ENCODE data around the gene SLC22A16. TPM values are rescaled to one million over a fixed set of nuclear protein-coding genes. Genes with fewer than 3 reads are reported as not detected.
A peak's percentile ranks its signal among the peaks of the same experiment; 100 is the strongest.

The SLC22A16 gene
- total and polyA plus RNA-seq, 4 donors: 0.37 to 3.2 (median 0.99) TPM

DNA sequence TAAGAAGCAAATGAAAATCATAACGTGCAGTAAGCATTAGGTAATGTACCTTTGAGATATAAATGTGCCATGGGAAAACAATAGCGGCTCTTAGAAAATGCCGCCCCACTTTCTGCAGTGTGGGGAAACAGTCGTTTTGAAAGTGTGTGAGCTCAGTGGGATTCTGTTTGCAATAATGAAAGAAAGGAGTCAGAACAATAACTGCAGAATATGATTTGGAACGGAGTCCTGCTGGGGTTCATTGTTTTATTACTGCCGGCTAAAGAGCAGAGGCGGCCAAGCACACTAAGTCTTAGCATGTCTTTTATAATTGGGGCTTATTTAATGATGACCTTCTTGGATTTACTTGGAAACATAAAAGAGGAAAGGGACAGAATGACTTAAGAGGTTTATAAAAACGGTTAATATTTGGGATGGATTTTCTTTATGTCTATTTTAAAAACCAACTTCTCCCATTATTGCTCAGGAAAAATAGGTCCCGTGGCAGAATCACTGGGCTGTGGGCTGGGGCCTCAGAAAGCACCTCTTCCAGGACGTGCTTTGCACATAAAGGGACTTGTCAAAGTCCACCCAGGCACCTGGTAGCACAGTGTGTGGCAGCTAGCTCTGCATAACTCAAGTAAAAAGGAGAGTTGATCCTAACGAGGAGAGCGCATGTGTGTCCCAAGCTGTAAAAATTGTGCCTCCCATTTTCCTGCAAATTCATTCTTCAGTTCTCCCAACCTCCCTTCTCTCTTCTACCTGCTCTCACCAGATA, 44.0 kb upstream of the SLC22A16 start:
- Histone ChIP-seq H3K36me3 (ENCODE audit: control insufficient read depth in 4 of 4, insufficient read depth in 4 of 4, low read length in 4 of 4) (no peaks in the 10 kb centered on the region), H3K9me3 (ENCODE audit: control insufficient read depth in 4 of 4, insufficient read depth in 3 of 4, low read length in 3 of 4) (no peaks in the 10 kb centered on the region), H3K4me1 (ENCODE audit: control insufficient read depth in 5 of 5, insufficient read depth in 5 of 5, low read length in 5 of 5) (peaks cover 0 to 12% (median 0%) of the 10 kb centered on the region in 5 donors), H3K4me3 (no peak overlapping the region), H3K27me3 (ENCODE audit: control insufficient read depth in 3 of 3, insufficient read depth in 3 of 3, low read length in 2 of 3) (no peaks in the 10 kb centered on the region), H3K27ac (ENCODE audit: low read depth in 1 of 2, low read length in 1 of 2) (no peak overlapping the region), H3K9ac (ENCODE audit: insufficient read depth in 1 of 2, low read length in 2 of 2) (no peak overlapping the region)
- TF ChIP-seq, protein P1, sequence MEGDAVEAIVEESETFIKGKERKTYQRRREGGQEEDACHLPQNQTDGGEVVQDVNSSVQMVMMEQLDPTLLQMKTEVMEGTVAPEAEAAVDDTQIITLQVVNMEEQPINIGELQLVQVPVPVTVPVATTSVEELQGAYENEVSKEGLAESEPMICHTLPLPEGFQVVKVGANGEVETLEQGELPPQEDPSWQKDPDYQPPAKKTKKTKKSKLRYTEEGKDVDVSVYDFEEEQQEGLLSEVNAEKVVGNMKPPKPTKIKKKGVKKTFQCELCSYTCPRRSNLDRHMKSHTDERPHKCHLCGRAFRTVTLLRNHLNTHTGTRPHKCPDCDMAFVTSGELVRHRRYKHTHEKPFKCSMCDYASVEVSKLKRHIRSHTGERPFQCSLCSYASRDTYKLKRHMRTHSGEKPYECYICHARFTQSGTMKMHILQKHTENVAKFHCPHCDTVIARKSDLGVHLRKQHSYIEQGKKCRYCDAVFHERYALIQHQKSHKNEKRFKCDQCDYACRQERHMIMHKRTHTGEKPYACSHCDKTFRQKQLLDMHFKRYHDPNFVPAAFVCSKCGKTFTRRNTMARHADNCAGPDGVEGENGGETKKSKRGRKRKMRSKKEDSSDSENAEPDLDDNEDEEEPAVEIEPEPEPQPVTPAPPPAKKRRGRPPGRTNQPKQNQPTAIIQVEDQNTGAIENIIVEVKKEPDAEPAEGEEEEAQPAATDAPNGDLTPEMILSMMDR (IDR thresholded peaks at IDR 0.05; ENCODE audit: control extremely low read depth, extremely low read depth): no peak
- ATAC-seq (ENCODE audit: insufficient read depth, low FRiP score) (no peak), DNase-seq (no peak)
- 82 to 87% methylated on average over 12 of the region's 12 CpGs for WGBS, 2 donors

DNA sequence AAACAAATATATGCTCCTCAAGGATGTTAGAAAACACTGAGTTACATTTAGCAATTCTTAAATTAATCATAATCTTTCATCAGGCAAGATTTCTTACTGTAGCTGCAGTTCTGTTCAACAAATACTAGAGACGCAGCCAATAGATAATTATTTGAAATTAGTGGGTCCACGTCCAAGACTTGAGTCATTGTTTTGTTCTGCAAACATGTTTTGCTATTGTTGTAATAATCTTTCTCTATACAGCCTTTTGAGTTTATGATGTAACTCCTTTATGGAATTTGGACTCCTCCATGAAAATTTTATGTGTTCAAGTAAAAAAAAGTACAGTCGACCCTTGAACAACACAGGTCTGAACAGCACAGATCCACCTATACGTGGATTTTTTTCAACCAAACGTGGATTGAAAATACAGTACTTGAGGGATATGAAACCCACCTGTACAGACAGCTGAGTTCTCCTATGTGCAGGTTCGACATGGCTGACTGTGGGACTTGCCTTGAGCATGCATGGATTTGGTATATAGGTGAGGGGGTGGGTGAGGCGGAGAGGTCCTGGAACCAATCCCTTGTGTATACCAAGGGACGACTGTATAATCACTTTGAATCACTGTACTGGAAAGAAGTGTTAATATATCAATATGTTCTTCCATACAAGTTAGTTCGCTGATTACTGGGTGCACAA, 41.3 kb upstream of the SLC22A16 start:
- ATAC-seq (ENCODE audit: insufficient read depth, low FRiP score) (no peak), DNase-seq (peak in 2 of 3 donors; percentile 33 to 56)
- Histone ChIP-seq H3K27me3 (ENCODE audit: control insufficient read depth in 3 of 3, insufficient read depth in 3 of 3, low read length in 2 of 3) (no peaks in the 10 kb centered on the region), H3K27ac (ENCODE audit: low read depth in 1 of 2, low read length in 1 of 2) (no peak overlapping the region), H3K4me3 (no peak overlapping the region), H3K4me1 (ENCODE audit: control insufficient read depth in 5 of 5, insufficient read depth in 5 of 5, low read length in 5 of 5) (peaks cover 0 to 12% (median 0%) of the 10 kb centered on the region in 5 donors), H3K9me3 (ENCODE audit: control insufficient read depth in 4 of 4, insufficient read depth in 3 of 4, low read length in 3 of 4) (no peaks in the 10 kb centered on the region), H3K9ac (ENCODE audit: insufficient read depth in 1 of 2, low read length in 2 of 2) (no peak overlapping the region), H3K36me3 (ENCODE audit: control insufficient read depth in 4 of 4, insufficient read depth in 4 of 4, low read length in 4 of 4) (no peaks in the 10 kb centered on the region)
- TF ChIP-seq, protein P1 (IDR thresholded peaks at IDR 0.05; ENCODE audit: control extremely low read depth, extremely low read depth): no peak
- 75 to 84% methylated on average over 9 of the region's 9 CpGs for WGBS, 2 donors

DNA sequence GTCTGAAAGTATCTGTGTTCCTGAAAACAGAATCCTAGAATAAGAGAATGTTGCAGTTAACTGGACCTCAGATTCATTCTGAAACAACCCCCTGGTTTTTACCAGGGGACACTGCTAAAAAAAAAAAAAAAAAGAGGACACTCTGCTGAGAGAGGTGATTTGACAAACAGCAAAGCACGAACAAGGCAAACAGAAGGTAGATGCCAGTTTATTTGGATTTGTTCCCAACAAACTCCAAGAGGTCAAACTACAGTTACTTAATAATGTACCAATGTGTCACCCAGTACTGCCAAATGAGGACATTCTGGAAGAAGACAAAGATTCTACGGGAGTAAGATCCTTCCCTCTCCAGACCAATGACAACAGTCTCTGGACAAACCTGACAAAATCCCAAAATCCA, 40.6 kb upstream of the SLC22A16 start:
- Histone ChIP-seq H3K9ac (ENCODE audit: insufficient read depth in 1 of 2, low read length in 2 of 2) (no peak overlapping the region), H3K36me3 (ENCODE audit: control insufficient read depth in 4 of 4, insufficient read depth in 4 of 4, low read length in 4 of 4) (no peaks in the 10 kb centered on the region), H3K4me1 (ENCODE audit: control insufficient read depth in 5 of 5, insufficient read depth in 5 of 5, low read length in 5 of 5) (peaks cover 0 to 12% (median 0%) of the 10 kb centered on the region in 5 donors), H3K4me3 (no peak overlapping the region), H3K27me3 (ENCODE audit: control insufficient read depth in 3 of 3, insufficient read depth in 3 of 3, low read length in 2 of 3) (no peaks in the 10 kb centered on the region), H3K9me3 (ENCODE audit: control insufficient read depth in 4 of 4, insufficient read depth in 3 of 4, low read length in 3 of 4) (no peaks in the 10 kb centered on the region), H3K27ac (ENCODE audit: low read depth in 1 of 2, low read length in 1 of 2) (no peak overlapping the region)
- ATAC-seq (ENCODE audit: insufficient read depth, low FRiP score): no peak
- peak in 1 of 3 donors; percentile 12 for DNase-seq
- WGBS, 2 donors: 55 to 80% methylated on average over 2 of the region's 2 CpGs
- TF ChIP-seq, protein P1 (IDR thresholded peaks at IDR 0.05; ENCODE audit: control extremely low read depth, extremely low read depth): no peak

Data from lung (tissue), 12 donors.